HG03039 (cell line): ENCODE data around the gene TPH2.

Experiments used
- ATAC-seq: cut with Tn5 transposase; IDR thresholded peaks from one replicate; pipeline ENCODE4 v1.9.1; 2021; ENCODE audit warnings: mild to moderate bottlenecking, moderate library complexity; ENCODE audit not compliant: unreplicated experiment

Gene TPH2

DNA sequence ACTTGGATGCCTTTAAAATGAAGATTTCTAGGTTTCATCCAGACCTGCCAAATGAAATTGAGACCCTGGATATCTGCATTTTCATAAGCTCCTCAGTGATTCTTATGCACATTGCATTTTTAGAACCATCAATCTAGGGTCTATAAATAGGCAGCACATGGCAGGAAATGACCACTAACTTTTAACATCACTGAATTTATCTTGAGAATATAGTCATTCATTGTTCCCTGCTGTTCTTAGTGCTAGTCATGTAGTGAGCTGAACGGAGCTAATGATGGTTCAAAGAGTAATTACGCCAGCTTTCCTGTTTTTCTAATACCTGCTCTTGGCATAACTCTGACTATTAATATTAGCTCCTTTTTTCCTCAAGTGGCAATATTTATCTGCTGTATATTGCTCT lies 91.6 kb downstream of the TPH2 start:
- ATAC-seq: no peak

DNA sequence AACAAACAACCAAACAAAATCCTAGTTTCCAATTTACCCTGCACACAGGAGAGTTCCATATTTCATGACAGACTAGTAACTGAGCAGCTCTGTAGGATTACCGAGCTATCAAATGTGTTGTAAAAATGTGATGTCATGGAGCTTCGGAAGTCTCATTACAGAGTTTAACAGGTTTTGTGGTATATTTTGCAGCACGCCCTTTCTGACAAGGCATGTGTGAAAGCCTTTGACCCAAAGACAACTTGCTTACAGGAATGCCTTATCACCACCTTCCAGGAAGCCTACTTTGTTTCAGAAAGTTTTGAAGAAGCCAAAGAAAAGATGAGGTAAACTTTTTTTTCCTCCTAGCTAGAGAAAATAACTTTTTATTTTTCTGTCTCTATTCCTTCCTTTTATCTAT lies 92.4 kb downstream of the TPH2 start:
- ATAC-seq: no peak

DNA sequence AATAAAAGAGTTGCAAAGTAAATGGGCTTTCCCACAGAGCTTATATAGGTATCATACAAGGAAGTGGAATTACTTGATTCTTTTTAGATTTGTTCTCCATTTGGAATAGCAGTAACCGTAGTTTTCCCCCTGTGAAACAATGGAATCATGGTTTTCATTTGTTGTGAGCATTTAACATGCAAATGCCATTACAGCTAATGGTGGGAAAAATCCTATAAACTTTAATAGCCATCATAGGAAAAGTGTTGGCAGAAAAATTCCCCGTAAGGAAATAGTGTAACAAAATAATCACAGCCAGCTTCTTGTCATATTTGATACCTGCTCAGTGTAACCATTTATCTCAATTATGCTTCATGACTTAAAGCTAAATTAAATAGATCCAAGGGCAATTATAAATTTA lies 95.3 kb downstream of the TPH2 start:
- no peak for ATAC-seq

DNA sequence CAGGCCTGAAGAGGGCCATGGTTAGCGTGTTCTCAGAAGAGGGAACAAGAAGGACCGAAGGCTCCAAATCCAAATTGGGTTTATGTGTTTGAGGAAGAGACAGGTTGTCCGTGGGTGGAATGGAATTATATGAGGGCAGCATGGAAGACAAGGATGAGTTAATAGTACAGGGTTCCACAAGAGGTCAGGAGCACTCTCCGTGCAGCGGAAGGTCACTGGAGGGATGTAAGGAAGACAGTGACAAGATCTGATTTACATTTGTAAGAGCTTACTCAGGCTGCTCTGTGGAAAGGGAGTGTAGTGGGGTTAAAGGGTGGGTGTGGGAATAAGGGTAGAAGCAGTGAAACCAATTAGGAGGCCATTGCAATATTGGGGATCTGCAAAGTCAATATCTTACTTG lies 97.0 kb downstream of the TPH2 start:
- no peak for ATAC-seq

DNA sequence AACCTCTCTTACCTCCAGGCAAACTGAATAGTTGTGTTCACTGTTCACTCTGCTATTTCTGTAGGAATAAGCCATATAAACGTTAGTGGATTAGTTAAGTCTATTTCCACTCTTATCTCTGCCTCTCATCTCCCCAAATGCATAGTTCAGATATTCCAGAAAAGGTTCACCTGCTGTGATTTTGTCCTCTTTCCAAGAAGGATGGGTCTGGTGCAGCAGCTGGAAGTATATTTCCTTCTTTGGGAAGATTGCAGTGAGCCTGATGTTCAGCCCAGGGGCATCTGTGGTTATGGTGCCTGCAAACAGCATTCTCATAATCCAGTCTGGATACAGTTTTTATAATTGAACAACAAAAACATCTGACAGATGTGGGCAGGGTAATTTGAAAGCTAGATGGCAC lies 97.7 kb downstream of the TPH2 start:
- no peak for ATAC-seq

DNA sequence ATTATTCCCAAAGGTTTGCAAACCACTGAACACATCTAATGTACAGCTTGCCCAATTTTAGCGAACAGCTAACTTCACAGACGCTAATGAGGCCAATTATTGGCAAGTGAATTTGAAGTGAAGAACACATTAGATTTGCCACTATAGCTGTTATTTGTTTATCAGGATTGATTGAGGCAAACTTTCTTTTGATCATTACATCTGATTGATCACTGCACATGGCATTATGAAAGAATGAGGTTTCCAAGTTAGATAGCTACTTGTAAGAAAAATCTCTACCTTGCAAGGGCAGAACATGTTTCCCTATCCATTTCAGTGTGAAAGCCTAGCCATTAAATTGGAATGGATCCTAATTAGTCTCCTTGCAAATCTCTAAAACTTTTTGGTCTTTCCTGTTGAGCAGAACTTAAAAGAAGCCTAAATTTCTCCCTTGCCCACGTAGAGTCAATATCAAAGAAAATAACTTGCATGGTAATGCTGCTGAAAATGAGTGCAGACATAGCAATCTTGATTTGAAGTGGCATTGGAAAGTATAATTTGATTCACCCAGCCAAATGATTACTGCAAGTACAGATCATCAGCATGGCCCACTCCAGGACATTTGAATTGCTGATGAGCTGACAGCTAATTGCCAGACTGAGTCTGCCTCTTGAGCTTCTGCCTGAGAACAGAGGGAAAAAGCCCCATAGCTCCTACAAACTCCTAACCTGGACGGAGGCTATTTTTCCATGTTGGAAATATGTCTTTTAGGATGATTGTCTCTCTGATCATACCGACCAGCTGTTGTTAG lies 98.6 kb downstream of the TPH2 start:
- no peak for ATAC-seq

DNA sequence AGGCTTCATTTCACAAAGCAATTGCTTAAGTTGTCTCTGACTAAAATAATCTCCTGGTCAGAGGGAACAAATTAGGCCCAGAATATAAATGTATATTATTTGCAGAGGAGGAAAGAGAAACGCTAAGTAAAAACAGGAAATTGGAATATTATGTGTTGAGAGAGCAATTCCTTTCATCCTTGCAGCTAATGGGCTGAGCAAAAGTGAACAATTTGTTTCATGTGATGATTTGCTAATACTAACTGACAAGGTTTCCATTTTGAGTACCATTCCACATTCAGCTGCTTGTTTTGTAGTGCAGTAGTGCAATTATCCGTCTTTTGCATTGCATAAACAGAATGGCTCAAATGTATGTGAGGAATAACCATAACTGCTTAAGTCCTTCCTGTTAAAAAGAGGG lies 103.2 kb downstream of the TPH2 start:
- ATAC-seq: no peak

DNA sequence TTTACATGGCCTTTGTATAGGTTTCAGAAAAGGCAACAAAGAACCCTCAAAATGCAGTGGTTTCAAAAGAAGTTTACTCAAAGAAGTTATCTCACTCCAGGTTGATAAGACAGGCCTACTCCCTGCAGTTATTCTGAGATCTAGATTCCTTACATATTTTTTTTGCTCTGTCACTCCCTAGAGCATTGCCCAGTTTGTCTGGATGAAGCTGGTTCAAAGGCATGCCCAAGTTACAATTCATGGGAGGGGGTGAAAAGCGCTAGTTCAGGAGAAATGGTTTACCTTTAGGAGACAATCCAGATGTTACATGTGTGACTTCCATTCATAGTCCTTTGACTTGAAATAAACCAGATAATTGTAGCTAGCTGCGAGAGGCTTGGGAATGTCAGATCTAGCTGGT lies 115.0 kb downstream of the TPH2 start:
- no peak for ATAC-seq

DNA sequence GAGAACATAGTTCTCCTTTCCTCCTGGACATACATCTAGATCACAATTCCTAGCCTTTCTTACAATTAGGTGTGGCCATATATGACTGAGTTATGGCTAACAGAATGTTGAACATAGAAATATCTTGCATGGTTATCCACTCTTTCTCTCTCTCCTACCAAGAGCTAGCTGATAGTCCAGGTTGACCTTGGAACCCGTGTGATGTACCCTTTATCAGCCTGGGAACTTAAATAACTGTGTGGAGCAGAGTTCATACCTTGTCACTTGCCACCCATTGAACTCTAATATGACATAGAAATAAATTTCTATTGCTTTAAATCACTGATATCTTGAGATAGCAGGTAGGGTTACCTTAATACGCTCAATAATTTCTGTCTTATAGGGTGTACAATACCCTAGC lies 115.9 kb downstream of the TPH2 start:
- ATAC-seq: no peak

DNA sequence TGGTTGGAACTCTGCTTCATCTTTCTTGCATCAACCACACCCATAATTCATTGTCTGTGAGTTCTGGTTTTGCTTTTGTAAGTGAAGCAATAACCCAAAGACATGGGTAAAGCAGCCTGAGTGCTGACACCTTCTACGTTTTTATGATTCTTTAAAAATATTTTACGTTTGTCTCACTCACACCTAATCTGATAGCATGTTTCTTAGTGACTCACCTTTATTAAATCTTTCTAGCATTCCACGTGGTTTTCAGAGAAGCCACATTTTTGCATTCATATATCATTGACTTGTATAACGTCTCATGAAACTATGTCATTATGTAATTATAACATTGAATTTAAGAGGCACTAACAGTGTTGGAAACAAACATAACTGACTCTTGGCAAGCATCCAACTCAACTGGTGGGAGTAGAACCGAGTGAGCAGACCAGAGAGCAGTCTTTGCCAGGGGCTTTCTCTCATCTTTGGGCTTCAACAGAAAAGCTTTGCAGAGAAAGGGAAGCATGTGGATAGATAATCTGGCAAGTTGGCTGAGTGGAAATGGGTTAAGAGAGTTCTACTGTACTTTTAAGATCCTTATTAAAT lies 118.8 kb downstream of the TPH2 start:
- no peak for ATAC-seq

DNA sequence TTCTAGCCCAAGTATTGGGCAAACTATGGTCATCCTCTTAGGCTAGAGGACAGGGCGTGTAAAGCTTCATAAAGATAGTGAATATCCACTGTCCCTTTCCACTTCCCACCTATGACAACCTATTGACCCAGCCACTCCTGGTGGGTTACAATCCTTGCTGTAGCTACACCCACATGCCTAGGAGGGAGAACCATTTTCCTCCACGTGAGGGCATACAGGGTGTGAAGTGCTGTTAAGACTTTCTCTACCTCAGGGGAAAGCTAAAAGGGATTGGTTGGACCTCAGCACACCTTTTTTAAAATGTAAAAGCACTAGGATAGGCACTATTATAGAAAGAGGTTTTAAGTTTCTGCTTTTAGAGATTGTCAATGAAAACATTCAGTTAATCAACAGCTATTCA lies 124.4 kb downstream of the TPH2 start:
- ATAC-seq: no peak

DNA sequence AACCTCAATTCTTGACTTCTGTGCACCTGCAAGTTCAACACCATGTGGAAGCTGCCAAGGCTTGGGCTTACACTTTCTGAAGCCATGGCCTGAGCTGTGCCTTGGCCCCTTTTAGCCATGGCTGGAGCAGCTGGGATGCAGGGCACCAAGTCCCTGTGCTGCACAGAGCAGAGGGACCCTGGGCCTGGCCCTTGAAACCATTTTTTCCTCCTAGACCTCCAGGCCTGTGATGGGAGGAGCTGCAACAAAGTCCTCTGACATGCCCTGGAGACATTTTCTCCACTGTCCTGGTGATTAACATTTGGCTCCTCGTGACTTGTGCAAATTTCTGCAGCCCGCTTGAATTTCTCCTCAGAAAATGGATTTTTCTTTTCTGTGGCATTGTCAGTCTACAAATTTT lies 132.4 kb downstream of the TPH2 start:
- no peak for ATAC-seq

DNA sequence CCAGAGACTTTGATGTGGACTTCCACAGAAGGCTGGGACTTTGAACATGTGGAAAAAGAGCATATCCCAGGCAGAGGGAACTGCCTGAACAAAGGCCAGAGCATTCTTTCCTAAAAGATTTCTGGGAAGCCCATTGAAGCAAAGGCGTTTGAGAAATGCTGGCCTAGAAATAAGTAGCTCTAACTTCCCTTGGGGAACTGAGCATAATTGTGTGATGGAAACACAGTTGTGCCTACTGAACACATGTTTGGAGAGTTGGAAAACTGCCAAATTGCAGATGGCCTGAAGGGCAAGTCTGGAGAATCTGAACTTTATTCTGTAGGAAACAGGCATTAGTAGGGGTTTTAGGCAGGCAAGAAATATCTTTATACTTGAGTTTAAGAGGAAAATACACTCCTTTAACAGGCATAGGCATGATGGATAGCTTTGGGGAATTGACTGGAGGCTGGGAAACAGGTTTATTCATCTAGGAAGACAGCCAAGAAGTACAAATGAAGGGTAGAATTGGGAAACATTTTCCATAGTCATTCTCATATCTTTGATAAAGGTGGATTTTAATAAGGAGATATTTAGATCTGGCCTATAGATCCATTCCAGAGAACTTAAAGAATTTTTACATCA lies 134.1 kb downstream of the TPH2 start:
- no peak for ATAC-seq

DNA sequence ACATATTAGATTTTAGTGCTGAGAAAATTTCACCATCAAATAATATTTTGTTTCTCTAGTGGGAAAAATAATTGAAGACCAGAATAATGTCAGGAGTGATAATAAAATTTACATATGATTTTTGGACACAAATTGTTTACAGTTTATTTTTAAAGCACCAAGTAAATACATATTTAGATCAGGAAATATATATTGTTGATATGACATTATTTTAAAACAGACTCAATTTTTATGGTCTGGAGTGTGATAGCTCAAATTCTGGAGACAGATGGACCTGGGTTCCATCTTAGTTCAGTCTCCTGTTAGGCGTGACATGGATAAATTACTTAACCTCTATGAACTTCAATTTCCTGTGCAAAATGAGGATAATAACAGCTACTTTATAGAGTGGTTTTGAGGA lies 135.4 kb downstream of the TPH2 start:
- no peak for ATAC-seq

DNA sequence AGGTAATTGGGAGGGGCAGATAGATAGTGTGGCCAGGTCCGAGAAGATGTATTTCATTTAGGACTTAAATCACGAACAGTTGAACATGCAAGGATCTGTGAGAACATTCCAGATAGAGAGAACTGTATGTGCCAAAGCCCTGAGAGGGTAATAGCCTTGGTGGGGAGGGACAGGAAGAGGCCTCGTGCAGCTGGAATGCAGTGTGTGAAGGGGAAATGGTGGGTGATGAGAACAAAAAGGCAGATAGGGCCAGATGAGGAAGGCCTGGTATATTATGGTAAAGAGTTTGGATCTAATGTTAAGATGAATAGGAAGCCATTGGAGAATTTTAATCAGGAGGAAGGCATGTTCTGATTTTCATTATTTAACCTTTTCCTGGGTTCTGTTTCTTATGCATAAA lies 136.3 kb downstream of the TPH2 start:
- ATAC-seq: no peak

DNA sequence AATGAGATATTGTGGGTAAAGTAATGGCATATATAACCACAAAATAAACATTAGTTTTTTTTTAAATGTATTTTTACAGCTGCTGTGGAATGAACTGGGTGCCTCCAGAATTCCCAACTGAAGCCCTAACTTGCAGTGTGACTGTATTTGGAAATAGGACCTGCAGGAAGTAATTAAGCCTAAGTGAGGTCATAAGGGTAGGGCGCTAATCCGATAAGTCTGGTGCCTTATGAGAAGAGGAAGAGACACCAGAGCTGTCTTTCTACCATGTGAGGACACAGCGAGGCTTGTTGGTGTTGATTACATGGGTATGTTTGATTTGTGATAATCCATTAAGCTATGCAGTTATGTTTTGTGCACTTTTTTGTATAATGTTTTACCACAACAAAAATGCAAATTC lies 136.8 kb downstream of the TPH2 start:
- no peak for ATAC-seq

DNA sequence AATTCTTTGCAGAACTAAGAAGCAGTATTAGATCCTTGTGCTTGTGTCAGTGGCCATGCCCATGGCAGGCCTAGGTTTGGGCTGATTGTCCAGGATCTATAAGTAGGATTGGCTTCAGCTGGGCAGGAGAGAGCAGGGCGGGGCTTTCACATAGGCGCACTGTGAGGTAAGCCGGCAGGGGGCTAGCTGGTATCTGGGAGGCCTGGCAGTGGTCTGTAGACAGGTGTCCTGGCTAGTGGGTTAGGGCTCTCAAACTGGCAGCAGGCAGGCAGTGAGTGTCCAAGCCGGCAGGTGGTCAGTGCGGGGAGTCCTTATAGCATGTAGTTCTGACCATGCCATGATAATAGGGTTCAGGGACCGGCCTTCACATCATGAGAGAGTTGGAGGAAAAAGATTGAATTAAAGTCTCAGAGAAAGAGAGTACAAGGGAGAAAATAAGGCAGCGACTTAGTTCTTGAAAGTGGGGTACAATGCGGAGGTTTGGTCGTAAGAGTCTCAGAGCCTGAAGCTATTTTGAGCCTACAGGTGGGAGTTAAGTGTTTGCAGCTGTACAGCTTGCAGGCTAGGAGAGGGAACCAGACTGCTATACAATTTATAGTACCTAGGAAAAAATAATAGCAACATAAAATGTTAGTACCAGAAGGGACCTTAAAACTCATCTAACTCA lies 137.4 kb downstream of the TPH2 start:
- ATAC-seq: no peak

DNA sequence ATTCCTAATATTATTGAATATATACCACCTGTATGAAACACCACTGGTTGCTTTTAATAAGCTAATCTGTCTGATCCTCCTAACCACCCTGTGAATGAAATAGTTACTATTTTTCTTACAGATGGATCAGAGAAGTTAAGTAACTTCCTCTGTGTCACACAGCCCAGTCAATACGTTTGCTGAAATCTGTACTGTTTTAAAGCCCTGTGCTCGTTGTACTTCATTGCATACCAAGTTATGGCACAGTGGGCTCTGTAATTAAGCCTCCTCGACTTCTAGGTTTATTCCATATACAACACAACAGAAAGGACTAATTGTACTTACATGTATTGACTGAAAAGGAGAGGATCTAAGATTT lies 137.9 kb downstream of the TPH2 start:
- ATAC-seq: no peak

DNA sequence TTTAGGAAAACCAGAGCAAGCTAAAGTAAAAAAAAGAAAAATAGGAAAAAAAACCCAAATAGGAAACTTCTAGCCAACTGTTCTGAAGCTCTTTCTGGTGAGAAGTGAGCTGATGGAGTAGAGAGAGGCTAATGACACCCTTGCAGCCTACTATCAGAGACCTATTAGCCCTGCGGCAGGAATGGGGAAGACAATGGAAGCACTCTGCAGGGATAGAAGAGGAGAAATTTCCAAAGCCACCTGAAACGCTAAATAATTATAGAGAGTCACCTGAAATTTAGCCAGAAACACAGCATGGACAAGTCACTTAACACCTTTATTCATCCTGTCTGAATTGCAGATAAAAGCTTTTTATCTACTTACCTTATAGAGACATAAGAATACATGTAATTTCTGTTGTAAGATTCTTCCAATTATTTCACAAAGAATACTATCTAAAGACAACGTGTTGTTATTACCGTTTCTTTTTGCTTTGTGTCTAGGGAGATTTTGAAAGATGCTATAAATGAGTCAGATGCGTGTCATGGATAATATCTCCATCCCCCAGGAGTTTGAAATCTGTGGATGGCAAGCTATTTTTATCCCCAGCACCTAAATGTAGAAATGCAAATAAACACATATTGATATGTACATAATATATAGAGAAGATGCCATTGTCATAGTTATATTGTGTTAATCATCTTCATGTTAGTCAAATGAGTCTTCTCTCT lies 138.6 kb downstream of the TPH2 start:
- ATAC-seq: no peak

DNA sequence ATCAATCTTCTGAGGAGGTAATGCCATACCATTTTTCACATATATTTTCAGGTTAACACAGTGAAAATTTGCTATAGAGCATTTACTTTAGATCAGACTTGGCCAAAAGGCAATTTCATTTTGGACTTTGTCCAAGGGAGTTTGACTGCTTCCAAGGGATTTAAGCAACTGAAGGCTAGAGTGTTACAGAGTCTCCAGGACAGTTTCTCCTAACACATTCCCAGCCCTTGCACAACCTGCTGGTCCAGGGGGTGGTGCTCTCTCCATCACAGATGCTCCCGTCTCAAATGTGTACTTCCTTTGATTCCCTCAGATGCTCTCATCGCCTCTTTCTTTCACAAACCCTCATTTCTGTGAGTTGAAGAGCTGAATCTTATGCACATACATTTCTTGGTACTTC lies 143.1 kb downstream of the TPH2 start:
- ATAC-seq: no peak
